ENCODE data around the gene INMT. TPM values are rescaled to one million over a fixed set of nuclear protein-coding genes. Genes with fewer than 3 reads are reported as not detected.
A peak's percentile ranks its signal among the peaks of the same experiment; 100 is the strongest.

Gene INMT
- total and polyA plus RNA-seq, 10 donors: 3.2 to 40.3 (median 15.6) TPM

- Histone ChIP-seq H3K27me3 (replicated peaks in 1 of 7) (no peaks in the 10 kb centered on the region), H3K36me3 (no peaks in the 10 kb centered on the region), H3K4me1 (peaks cover 0 to 21% (median 13%) of the 10 kb centered on the region in 6 donors), H3K4me3 (peak within 1 kb of the TSS; percentile 59 to 95 (median 78)), H3K9me3 (no peaks in the 10 kb centered on the region), H3K27ac (peak within 1 kb of the TSS in 7 of 8 donors; percentile 67 to 84 (median 75))
- 2 to 8% (median 2%) methylated on average over 14 to 62 of the region's 62 CpGs for WGBS, 5 donors
- peak; percentile 93 for DNase-seq
- intact Hi-C loops (cut with DNase I; ENCODE audit: low total_unique reads): no loop called here
- TF ChIP-seq POLR2A (IDR thresholded peaks at IDR 0.05) (no peak), POLR2AphosphoS5 (IDR thresholded peaks at IDR 0.05) (peak; percentile 25 to 73 (median 72)), CTCF (IDR thresholded peaks at IDR 0.05 in 8 of 11, conservative IDR thresholded peaks at IDR 0.05 in 3 of 11) (no peak)
Measured at GRCh38 chr7:30771174-30771879, 19.4 kb downstream of the INMT start, which contains the start of gene MINDY4. TSS of gene MINDY4 (plus strand) at chr7:30771417. CDS start at chr7:30771494, 77 bp downstream.

GRCh38 chr7:30771880-30772425 is 20.0 kb downstream of the INMT start:
- H3K27ac ChIP-seq: peak overlapping the region in 7 of 8 donors; percentile 67 to 84 (median 75)
- no peak for DNase-seq

GRCh38 chr7:30772984-30773383 is 21.0 kb downstream of the INMT start:
- no peak for DNase-seq
- 68 to 92% (median 90%) methylated on average over 5 to 6 of the region's 6 CpGs for WGBS, 5 donors
- H3K4me3 ChIP-seq: no peak overlapping the region
- intact Hi-C loops (cut with DNase I; ENCODE audit: low total_unique reads): no loop called here
- peaks cover 0 to 21% (median 13%) of the 10 kb centered on the region in 6 donors for H3K4me1 ChIP-seq
- TF ChIP-seq POLR2A (IDR thresholded peaks at IDR 0.05) (no peak), CTCF (IDR thresholded peaks at IDR 0.05 in 8 of 11, conservative IDR thresholded peaks at IDR 0.05 in 3 of 11) (no peak), POLR2AphosphoS5 (IDR thresholded peaks at IDR 0.05) (no peak)
- H3K36me3 ChIP-seq: no peaks in the 10 kb centered on the region
- H3K27me3 ChIP-seq (replicated peaks in 1 of 7): no peaks in the 10 kb centered on the region
- no peak overlapping the region for H3K27ac ChIP-seq
- no peaks in the 10 kb centered on the region for H3K9me3 ChIP-seq

More at GRCh38 chr7:30771880-30772425, 20.0 kb downstream of the INMT start:
- TF ChIP-seq POLR2A (IDR thresholded peaks at IDR 0.05) (no peak), CTCF (IDR thresholded peaks at IDR 0.05 in 8 of 11, conservative IDR thresholded peaks at IDR 0.05 in 3 of 11) (no peak), POLR2AphosphoS5 (IDR thresholded peaks at IDR 0.05) (no peak)
- WGBS, 5 donors: 2 to 9% (median 3%) methylated on average over 7 to 15 of the region's 15 CpGs
- Histone ChIP-seq H3K36me3 (no peaks in the 10 kb centered on the region), H3K4me3 (peak overlapping the region; percentile 59 to 95 (median 78)), H3K9me3 (no peaks in the 10 kb centered on the region), H3K4me1 (peaks cover 0 to 21% (median 13%) of the 10 kb centered on the region in 6 donors), H3K27me3 (replicated peaks in 1 of 7) (no peaks in the 10 kb centered on the region)
- intact Hi-C loops (cut with DNase I; ENCODE audit: low total_unique reads): no loop called here

GRCh38 chr7:30775992-30776391 is 24.1 kb downstream of the INMT start:
- Histone ChIP-seq H3K27me3 (replicated peaks in 1 of 7) (no peaks in the 10 kb centered on the region), H3K4me1 (peaks cover 0 to 17% (median 8%) of the 10 kb centered on the region in 6 donors), H3K4me3 (no peak overlapping the region), H3K36me3 (peaks cover 0 to 12% (median 0%) of the 10 kb centered on the region in 6 donors), H3K9me3 (no peaks in the 10 kb centered on the region), H3K27ac (no peak overlapping the region)
- intact Hi-C loops (cut with DNase I; ENCODE audit: low total_unique reads): no loop called here
- no peak for TF ChIP-seq POLR2AphosphoS5 (IDR thresholded peaks at IDR 0.05)
- TF ChIP-seq CTCF (IDR thresholded peaks at IDR 0.05 in 8 of 11, conservative IDR thresholded peaks at IDR 0.05 in 3 of 11): no peak
- no peak for TF ChIP-seq POLR2A (IDR thresholded peaks at IDR 0.05)
- no peak for DNase-seq
